ENCODE measurements around the gene PANK4. TPM values are rescaled to one million over a fixed set of nuclear protein-coding genes. Genes with fewer than 3 reads are reported as not detected.

The PANK4 gene
- total RNA-seq, 6 donors from 2014 or later = 20.7 to 123 (median 36.9) TPM

GRCh38 chr1:2543543-2544092, 17.2 kb upstream of the PANK4 start:
- Histone ChIP-seq H3K9me3 (no peaks in the 10 kb centered on the region), H3K27me3 (peaks cover 0 to 8% (median 4%) of the 10 kb centered on the region in 4 donors), H3K4me3 (no peak overlapping the region), H3K36me3 (no peaks in the 10 kb centered on the region), H3K4me1 (peaks cover 49 to 71% (median 66%) of the 10 kb centered on the region in 4 donors), H3K27ac (no peak overlapping the region)
- ATAC-seq (ENCODE audit: low FRiP score in 2 of 2) = no peak
- DNase-seq = peak in 1 of 2 donors; percentile 84
- WGBS, 2 donors = 21 to 32% methylated on average over 5 to 23 of the region's 26 CpGs
- no peak for TF ChIP-seq EP300 (IDR thresholded peaks at IDR 0.05)
- TF ChIP-seq POLR2A (IDR thresholded peaks at IDR 0.05) = no peak
- no peak for TF ChIP-seq POLR2AphosphoS5 (IDR thresholded peaks at IDR 0.05)
- no peak for TF ChIP-seq CTCF (IDR thresholded peaks at IDR 0.05)

- H3K9me3 ChIP-seq = no peaks in the 10 kb centered on the region
- H3K4me3 ChIP-seq = no peak overlapping the region
- 80 to 88% methylated on average over 4 to 11 of the region's 11 CpGs for WGBS, 2 donors
- peaks cover 0 to 8% (median 4%) of the 10 kb centered on the region in 4 donors for H3K27me3 ChIP-seq
- no peaks in the 10 kb centered on the region for H3K36me3 ChIP-seq
- peak in 1 of 2 donors; percentile 65 for DNase-seq
- TF ChIP-seq POLR2AphosphoS5 (IDR thresholded peaks at IDR 0.05) (no peak), EP300 (IDR thresholded peaks at IDR 0.05) (no peak), CTCF (IDR thresholded peaks at IDR 0.05) (no peak), POLR2A (IDR thresholded peaks at IDR 0.05) (no peak)
- peaks cover 38 to 58% (median 54%) of the 10 kb centered on the region in 4 donors for H3K4me1 ChIP-seq
- no peak for ATAC-seq (ENCODE audit: low FRiP score in 2 of 2)
- no peak overlapping the region for H3K27ac ChIP-seq
These were observed 16.0 kb upstream of the PANK4 start for GRCh38 chr1:2542246-2542915.

GRCh38 chr1:2541619-2542245, 15.3 kb upstream of the PANK4 start:
- Histone ChIP-seq H3K4me1 (peaks cover 34 to 52% (median 48%) of the 10 kb centered on the region in 4 donors), H3K36me3 (no peaks in the 10 kb centered on the region), H3K9me3 (no peaks in the 10 kb centered on the region), H3K4me3 (no peak overlapping the region), H3K27ac (no peak overlapping the region), H3K27me3 (peaks cover 0 to 8% (median 4%) of the 10 kb centered on the region in 4 donors)
- WGBS, 2 donors = 29 to 74% methylated on average over 9 to 25 of the region's 25 CpGs
- TF ChIP-seq POLR2AphosphoS5 (IDR thresholded peaks at IDR 0.05) (no peak), POLR2A (IDR thresholded peaks at IDR 0.05) (no peak), CTCF (IDR thresholded peaks at IDR 0.05) (no peak), EP300 (IDR thresholded peaks at IDR 0.05) (no peak)
- DNase-seq (peak in 1 of 2 donors; percentile 74), ATAC-seq (ENCODE audit: low FRiP score in 2 of 2) (no peak)

GRCh38 chr1:2540816-2541492, 14.6 kb upstream of the PANK4 start:
- WGBS, 2 donors = 18 to 36% methylated on average over 11 to 33 of the region's 39 CpGs
- Histone ChIP-seq H3K9me3 (no peaks in the 10 kb centered on the region), H3K4me1 (peaks cover 31 to 44% (median 40%) of the 10 kb centered on the region in 4 donors), H3K27me3 (peaks cover 0 to 8% (median 4%) of the 10 kb centered on the region in 4 donors), H3K4me3 (no peak overlapping the region), H3K36me3 (no peaks in the 10 kb centered on the region), H3K27ac (no peak overlapping the region)
- DNase-seq = peak in 1 of 2 donors; percentile 82
- TF ChIP-seq EP300 (IDR thresholded peaks at IDR 0.05) (no peak), POLR2AphosphoS5 (IDR thresholded peaks at IDR 0.05) (no peak), CTCF (IDR thresholded peaks at IDR 0.05) (no peak), POLR2A (IDR thresholded peaks at IDR 0.05) (no peak)
- ATAC-seq (ENCODE audit: low FRiP score in 2 of 2) = no peak
